WTC11 (cell line): ENCODE measurements around the gene HOXB8. TPM values are rescaled to one million over a fixed set of nuclear protein-coding genes. Genes with fewer than 3 reads are reported as not detected.

ENCODE experiments used
- ATAC-seq: fragments of 200-7000 bp; cut with Tn5 transposase; 2 replicates; pipeline ENCODE4 v1.10.0; 2021; ENCODE audit warnings: mild to moderate bottlenecking, moderate library complexity
- CTCF ChIA-PET: fragments of 300-600 bp; sonication (Branson Sonifier 250); formaldehyde crosslinking; loops from one replicate; lab custom pipeline; 2021; ENCODE audit warnings: antibody characterized with exemption; lab: Charles Lee
- POLR2A ChIA-PET: fragments of 350-600 bp; sonication (Branson Sonifier 250); formaldehyde crosslinking; loops from one replicate; lab custom pipeline; 2021; ENCODE audit warnings: antibody characterized with exemption; lab: Charles Lee
- DNase-seq: peaks from one replicate; pipeline ENCODE4 v3.0.0; 2021; ENCODE audit warnings: low spot score
- H3K27ac Mint-ChIP-seq: 2 replicates; pipeline ENCODE4 v1.8.0; 2021; ENCODE audit warnings: mixed read lengths
- H3K27me3 Mint-ChIP-seq: 2 replicates; pipeline ENCODE4 v1.8.0; 2021; ENCODE audit warnings: low read depth, mild to moderate bottlenecking, moderate library complexity, mixed read lengths
- H3K36me3 Mint-ChIP-seq: 2 replicates; pipeline ENCODE4 v1.8.0; 2021; ENCODE audit warnings: mixed read lengths
- H3K4me1 Mint-ChIP-seq: 2 replicates; pipeline ENCODE4 v1.8.0; 2022; ENCODE audit warnings: mixed read lengths
- H3K4me3 Mint-ChIP-seq: 2 replicates; pipeline ENCODE4 v1.8.0; 2021; ENCODE audit warnings: mild to moderate bottlenecking, moderate library complexity, mixed read lengths
- H3K9me3 Mint-ChIP-seq: 2 replicates; pipeline ENCODE4 v1.8.0; 2021; ENCODE audit warnings: mixed read lengths
- ATF1 ChIP-seq: sonication (generic); formaldehyde crosslinking; IDR thresholded peaks from 2 replicates; pipeline ENCODE4 v1.8.1; 2023; ENCODE audit warnings: mild to moderate bottlenecking, moderate library complexity, missing genetic modification reagents
- ATF6 ChIP-seq: sonication (generic); formaldehyde crosslinking; IDR thresholded peaks from 2 replicates; pipeline ENCODE4 v1.8.1; 2023; ENCODE audit warnings: mild to moderate bottlenecking, missing genetic modification reagents
- CREM ChIP-seq: sonication (generic); formaldehyde crosslinking; IDR thresholded peaks from 2 replicates; pipeline ENCODE4 v1.8.1; 2022; ENCODE audit warnings: mild to moderate bottlenecking, missing genetic modification reagents, moderate library complexity
- GABPB1 ChIP-seq: sonication (generic); formaldehyde crosslinking; IDR thresholded peaks from 2 replicates; pipeline ENCODE4 v1.8.1; 2023; ENCODE audit warnings: mild to moderate bottlenecking, missing genetic modification reagents
- NFYB ChIP-seq: sonication (generic); formaldehyde crosslinking; conservative IDR thresholded peaks from 2 replicates; pipeline ENCODE4 v1.8.0; 2022; ENCODE audit warnings: low read depth, missing genetic modification reagents
- NR3C1 ChIP-seq: sonication (generic); formaldehyde crosslinking; conservative IDR thresholded peaks from 2 replicates; pipeline ENCODE4 v1.8.1; 2023; ENCODE audit warnings: low read depth, mild to moderate bottlenecking, missing genetic modification reagents
- SMAD4 ChIP-seq: sonication (generic); formaldehyde crosslinking; IDR thresholded peaks from 2 replicates; pipeline ENCODE4 v1.8.0; 2022; ENCODE audit warnings: mild to moderate bottlenecking, missing genetic modification reagents
- SP1 ChIP-seq: sonication (generic); formaldehyde crosslinking; conservative IDR thresholded peaks from 2 replicates; pipeline ENCODE4 v1.8.1; 2022; ENCODE audit warnings: missing genetic modification reagents
- total RNA-seq: library from RNA; stranded (reverse); gene quantifications from 3 replicates; pipeline ENCODE4 v1.2.3, GENCODE V29; 2021
- TF ChIP-seq, protein P1 (sequence below): fragments of 200-600 bp; IDR thresholded peaks from 2 replicates; pipeline ENCODE4 v1.8.0; 2022; ENCODE audit warnings: antibody characterized with exemption
- TF ChIP-seq, protein P2 (sequence below): sonication (generic); formaldehyde crosslinking; conservative IDR thresholded peaks from 2 replicates; pipeline ENCODE4 v1.8.1; 2023; ENCODE audit warnings: mild to moderate bottlenecking, low read depth, missing genetic modification reagents, moderate library complexity
- TF ChIP-seq, protein P3 (sequence below): fragments of 250-450 bp; sonication (Bioruptor Pico); IDR thresholded peaks from 2 replicates; pipeline ENCODE4 v1.8.0; 2021; ENCODE audit warnings: mild to moderate bottlenecking
- TF ChIP-seq, protein P4 (sequence below): sonication (generic); formaldehyde crosslinking; IDR thresholded peaks from 2 replicates; pipeline ENCODE4 v1.8.1; 2022; ENCODE audit warnings: low read depth, missing genetic modification reagents, borderline replicate concordance

HOXB8 gene
- total RNA-seq, 1 experiment from 2014 or later: not detected

DNA sequence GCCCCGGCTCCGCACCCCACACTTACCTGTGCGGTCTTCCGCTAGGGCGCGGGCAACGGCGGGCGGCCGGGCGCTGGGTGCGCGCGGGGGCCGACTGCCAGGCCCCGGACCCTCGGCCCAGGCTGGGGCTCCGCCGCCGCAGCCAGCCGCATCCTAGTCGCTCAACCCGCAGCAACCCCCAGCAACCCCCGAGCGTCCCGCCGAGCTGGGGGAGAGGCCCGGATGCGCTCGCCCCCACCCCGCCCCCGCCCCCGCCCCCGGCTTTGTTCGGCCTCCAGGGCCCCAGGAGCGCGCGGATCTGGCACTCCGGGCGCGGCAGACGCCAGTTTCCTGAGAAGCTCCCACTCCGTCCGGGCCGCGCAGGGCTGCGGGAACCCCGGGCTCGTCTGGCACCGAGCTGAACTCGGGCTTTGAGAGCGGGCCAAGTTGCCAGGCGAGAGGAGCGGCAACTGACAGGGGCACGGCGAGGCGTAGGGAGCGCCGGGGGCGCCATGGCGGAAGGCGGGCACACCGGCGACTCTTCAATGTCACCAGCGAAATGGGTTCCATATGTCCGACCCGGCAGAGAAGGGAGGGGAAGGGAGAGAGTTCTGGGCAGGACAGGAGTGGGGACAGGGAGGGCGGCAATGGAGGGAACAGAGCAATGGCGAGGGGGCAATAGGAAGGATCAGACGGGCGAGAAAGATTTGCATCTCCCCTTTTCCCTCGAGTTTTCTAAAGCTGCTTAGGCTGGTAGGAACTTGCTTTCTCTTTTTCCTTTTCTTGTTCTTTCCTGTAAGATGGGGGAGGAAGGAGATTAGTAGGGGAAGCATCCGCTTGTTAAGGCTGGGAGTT is 50.7 kb downstream of the HOXB8 start (continued):
- TF ChIP-seq ATF1 (CRISPR knock-in tag): no peak
- TF ChIP-seq, protein P1, sequence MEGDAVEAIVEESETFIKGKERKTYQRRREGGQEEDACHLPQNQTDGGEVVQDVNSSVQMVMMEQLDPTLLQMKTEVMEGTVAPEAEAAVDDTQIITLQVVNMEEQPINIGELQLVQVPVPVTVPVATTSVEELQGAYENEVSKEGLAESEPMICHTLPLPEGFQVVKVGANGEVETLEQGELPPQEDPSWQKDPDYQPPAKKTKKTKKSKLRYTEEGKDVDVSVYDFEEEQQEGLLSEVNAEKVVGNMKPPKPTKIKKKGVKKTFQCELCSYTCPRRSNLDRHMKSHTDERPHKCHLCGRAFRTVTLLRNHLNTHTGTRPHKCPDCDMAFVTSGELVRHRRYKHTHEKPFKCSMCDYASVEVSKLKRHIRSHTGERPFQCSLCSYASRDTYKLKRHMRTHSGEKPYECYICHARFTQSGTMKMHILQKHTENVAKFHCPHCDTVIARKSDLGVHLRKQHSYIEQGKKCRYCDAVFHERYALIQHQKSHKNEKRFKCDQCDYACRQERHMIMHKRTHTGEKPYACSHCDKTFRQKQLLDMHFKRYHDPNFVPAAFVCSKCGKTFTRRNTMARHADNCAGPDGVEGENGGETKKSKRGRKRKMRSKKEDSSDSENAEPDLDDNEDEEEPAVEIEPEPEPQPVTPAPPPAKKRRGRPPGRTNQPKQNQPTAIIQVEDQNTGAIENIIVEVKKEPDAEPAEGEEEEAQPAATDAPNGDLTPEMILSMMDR: no peak
- TF ChIP-seq, protein P2, sequence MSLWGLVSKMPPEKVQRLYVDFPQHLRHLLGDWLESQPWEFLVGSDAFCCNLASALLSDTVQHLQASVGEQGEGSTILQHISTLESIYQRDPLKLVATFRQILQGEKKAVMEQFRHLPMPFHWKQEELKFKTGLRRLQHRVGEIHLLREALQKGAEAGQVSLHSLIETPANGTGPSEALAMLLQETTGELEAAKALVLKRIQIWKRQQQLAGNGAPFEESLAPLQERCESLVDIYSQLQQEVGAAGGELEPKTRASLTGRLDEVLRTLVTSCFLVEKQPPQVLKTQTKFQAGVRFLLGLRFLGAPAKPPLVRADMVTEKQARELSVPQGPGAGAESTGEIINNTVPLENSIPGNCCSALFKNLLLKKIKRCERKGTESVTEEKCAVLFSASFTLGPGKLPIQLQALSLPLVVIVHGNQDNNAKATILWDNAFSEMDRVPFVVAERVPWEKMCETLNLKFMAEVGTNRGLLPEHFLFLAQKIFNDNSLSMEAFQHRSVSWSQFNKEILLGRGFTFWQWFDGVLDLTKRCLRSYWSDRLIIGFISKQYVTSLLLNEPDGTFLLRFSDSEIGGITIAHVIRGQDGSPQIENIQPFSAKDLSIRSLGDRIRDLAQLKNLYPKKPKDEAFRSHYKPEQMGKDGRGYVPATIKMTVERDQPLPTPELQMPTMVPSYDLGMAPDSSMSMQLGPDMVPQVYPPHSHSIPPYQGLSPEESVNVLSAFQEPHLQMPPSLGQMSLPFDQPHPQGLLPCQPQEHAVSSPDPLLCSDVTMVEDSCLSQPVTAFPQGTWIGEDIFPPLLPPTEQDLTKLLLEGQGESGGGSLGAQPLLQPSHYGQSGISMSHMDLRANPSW: no peak
- no peak for TF ChIP-seq SP1 (CRISPR knock-in tag)

GRCh38 chr17:48563867-48564187 is 51.3 kb downstream of the HOXB8 start:
- H3K4me1 Mint-ChIP-seq: peaks cover 34% of the 10 kb centered on the region
- H3K27me3 Mint-ChIP-seq: peaks cover 53% of the 10 kb centered on the region; the same call in 1 of the 2 replicates
- H3K4me3 Mint-ChIP-seq: peak overlapping the region; percentile 39
- DNase-seq (no peak), ATAC-seq (no peak)
- ChIA-PET CTCF (interaction anchor here (0.7 to 2.3 kb wide), 7 partner anchors 17 to 73 kb away, joined by 3 to 8 read pairs (median 4); no protein-coding TSS in a partner anchor), POLR2A (interaction anchor here (0.8 kb wide), 1 partner anchor 9 kb away, joined by 3 read pairs; no protein-coding TSS in a partner anchor)
- no peaks in the 10 kb centered on the region for H3K36me3 Mint-ChIP-seq
- no peaks in the 10 kb centered on the region for H3K9me3 Mint-ChIP-seq
- TF ChIP-seq, protein P3, sequence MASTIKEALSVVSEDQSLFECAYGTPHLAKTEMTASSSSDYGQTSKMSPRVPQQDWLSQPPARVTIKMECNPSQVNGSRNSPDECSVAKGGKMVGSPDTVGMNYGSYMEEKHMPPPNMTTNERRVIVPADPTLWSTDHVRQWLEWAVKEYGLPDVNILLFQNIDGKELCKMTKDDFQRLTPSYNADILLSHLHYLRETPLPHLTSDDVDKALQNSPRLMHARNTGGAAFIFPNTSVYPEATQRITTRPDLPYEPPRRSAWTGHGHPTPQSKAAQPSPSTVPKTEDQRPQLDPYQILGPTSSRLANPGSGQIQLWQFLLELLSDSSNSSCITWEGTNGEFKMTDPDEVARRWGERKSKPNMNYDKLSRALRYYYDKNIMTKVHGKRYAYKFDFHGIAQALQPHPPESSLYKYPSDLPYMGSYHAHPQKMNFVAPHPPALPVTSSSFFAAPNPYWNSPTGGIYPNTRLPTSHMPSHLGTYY (CRISPR knock-in tag): no peak
- TF ChIP-seq NFYB (CRISPR knock-in tag) (no peak), NR3C1 (no peak), GABPB1 (CRISPR knock-in tag) (no peak)
- no peak overlapping the region for H3K27ac Mint-ChIP-seq

DNA sequence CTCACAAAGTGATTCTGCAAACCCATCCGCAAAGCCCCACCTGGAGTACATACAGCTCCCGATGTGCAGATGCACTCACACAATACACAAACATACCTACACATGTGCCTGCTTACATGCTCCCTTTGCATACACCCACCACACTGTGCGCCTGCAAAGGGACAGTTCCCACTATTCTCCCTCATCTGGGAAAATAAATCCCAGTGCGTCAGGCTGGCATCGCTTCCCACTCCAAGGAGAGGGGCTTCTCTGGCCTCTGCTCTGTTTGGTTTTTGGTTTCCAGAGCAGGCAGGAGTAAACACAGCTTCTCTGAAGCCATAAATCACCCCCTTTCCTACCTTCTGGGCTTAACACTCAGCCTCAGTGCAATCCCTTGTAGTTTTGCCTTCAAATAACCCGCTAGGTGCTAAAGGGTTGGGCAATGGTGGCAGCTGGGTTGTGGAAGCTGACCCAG is 51.7 kb downstream of the HOXB8 start:
- no peaks in the 10 kb centered on the region for H3K9me3 Mint-ChIP-seq
- no peak overlapping the region for H3K27ac Mint-ChIP-seq
- H3K27me3 Mint-ChIP-seq: peaks cover 57% of the 10 kb centered on the region; the same call in 1 of the 2 replicates
- CTCF ChIA-PET: interaction anchor here (0.7 to 2.3 kb wide), 5 partner anchors 19 to 73 kb away, joined by 3 to 8 read pairs (median 4); no protein-coding TSS in a partner anchor
- no peaks in the 10 kb centered on the region for H3K36me3 Mint-ChIP-seq
- H3K4me3 Mint-ChIP-seq: peak overlapping the region; percentile 39
- peaks cover 31% of the 10 kb centered on the region for H3K4me1 Mint-ChIP-seq
- POLR2A ChIA-PET: interaction anchor here (0.8 kb wide), 1 partner anchor 9 kb away, joined by 3 read pairs; no protein-coding TSS in a partner anchor
- no peak for ATAC-seq
- TF ChIP-seq ATF6 (CRISPR knock-in tag) (no peak), SMAD4 (CRISPR knock-in tag) (no peak), CREM (no peak)
- TF ChIP-seq, protein P4, sequence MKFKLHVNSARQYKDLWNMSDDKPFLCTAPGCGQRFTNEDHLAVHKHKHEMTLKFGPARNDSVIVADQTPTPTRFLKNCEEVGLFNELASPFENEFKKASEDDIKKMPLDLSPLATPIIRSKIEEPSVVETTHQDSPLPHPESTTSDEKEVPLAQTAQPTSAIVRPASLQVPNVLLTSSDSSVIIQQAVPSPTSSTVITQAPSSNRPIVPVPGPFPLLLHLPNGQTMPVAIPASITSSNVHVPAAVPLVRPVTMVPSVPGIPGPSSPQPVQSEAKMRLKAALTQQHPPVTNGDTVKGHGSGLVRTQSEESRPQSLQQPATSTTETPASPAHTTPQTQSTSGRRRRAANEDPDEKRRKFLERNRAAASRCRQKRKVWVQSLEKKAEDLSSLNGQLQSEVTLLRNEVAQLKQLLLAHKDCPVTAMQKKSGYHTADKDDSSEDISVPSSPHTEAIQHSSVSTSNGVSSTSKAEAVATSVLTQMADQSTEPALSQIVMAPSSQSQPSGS (CRISPR knock-in tag): no peak
- no peak for DNase-seq
